Mucosa of descending colon (tissue), 3 donors: Measurements from ENCODE around the gene CEP128. TPM values are rescaled to one million over a fixed set of nuclear protein-coding genes. Genes with fewer than 3 reads are reported as not detected.

ENCODE experiments used
- ATAC-seq: fragments of 200-7000 bp; cut with Tn5 transposase; one replicate; pipeline ENCODE4 v1.9.1; 2020; ENCODE audit warnings: mild to moderate bottlenecking, moderate library complexity
- DNase-seq, 3 donors: peaks; one replicate each; pipeline ENCODE4 v3.0.0-alpha.2; 2020
- H3K36me3 ChIP-seq: fragments of 200-600 bp; one replicate; pipeline ENCODE4 v1.8.0; 2021; ENCODE audit warnings: low read depth, mild to moderate bottlenecking
- H3K4me1 ChIP-seq: fragments of 200-600 bp; one replicate; pipeline ENCODE4 v1.8.0; 2021; ENCODE audit warnings: low read depth, mild to moderate bottlenecking
- H3K4me3 ChIP-seq: fragments of 200-600 bp; one replicate; pipeline ENCODE4 v1.8.0; 2021; ENCODE audit warnings: mild to moderate bottlenecking
- H3K9me3 ChIP-seq: fragments of 200-600 bp; one replicate; pipeline ENCODE4 v1.8.0; 2021; ENCODE audit warnings: mild to moderate bottlenecking
- intact Hi-C, 2 donors: fragments of 100-400 bp; cut with DNase I in 1 of 2; cut with micrococcal nuclease in 1 of 2; formaldehyde crosslinking; loops; one replicate each; pipeline versions ENCODE4 v1.11.0 to v1.11.1; 2022; cut with DNase I, micrococcal nuclease
- total RNA-seq, 3 donors: library from RNA; stranded (reverse); fragmentation: NEBNext Ultra II Directional in 2 of 3; extraction: Animal tissue kit (Norgen Biotek cat#: 25700) in 2 of 3; gene quantifications; one replicate each; pipeline versions ENCODE4 v1.2.1 to v1.2.4, GENCODE V29; 2021 to 2023
- TF ChIP-seq, protein P1 (sequence below): fragments of 200-600 bp; IDR thresholded peaks from one replicate; pipeline ENCODE4 v1.8.0; 2022; ENCODE audit warnings: antibody characterized with exemption, mild to moderate bottlenecking
- donor health status: DM: no; HTN: no; CAD: no; lungs with moderate emphysema.
- donor health status: DM: no; HTN: no; CAD: no.
- donor health status: DM: no; HTN: yes; CAD: no.

Gene CEP128
- total RNA-seq, 3 donors from 2014 or later = 5.0 to 10.0 (median 9.3) TPM

DNA sequence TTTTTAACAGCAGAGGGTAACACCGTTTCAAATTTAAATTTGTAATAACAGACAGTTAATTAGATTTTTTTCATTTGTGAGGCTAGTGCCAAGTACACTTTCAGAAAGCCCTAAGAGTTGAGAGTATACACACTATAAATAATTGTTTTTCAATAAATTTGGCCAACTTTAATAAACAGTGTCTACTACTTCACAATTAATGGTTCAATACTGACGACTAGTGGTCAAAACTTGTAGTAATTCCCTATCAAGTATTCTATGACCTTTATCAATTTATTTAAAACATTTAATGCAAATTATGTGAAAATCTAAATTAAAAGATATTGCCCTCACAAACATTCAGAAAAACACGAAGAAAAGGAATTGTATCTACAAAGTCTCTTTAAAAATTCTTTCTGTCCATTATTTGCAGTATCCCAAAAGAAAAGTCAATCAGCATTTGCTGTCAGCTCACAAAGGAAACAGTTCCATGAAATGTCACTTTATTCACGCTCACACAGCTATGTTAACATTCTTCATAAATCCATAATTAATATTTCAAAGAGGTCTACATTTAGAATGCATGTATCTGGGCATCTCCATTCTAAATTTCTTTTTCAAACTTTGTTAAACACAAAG, 91.2 kb downstream of the CEP128 start:
- H3K36me3 ChIP-seq = no peaks in the 10 kb centered on the region
- H3K4me3 ChIP-seq = no peak overlapping the region
- H3K9me3 ChIP-seq = no peaks in the 10 kb centered on the region
- ATAC-seq (no peak), DNase-seq (no peak)
- intact Hi-C loops = no loop called here
- TF ChIP-seq, protein P1, sequence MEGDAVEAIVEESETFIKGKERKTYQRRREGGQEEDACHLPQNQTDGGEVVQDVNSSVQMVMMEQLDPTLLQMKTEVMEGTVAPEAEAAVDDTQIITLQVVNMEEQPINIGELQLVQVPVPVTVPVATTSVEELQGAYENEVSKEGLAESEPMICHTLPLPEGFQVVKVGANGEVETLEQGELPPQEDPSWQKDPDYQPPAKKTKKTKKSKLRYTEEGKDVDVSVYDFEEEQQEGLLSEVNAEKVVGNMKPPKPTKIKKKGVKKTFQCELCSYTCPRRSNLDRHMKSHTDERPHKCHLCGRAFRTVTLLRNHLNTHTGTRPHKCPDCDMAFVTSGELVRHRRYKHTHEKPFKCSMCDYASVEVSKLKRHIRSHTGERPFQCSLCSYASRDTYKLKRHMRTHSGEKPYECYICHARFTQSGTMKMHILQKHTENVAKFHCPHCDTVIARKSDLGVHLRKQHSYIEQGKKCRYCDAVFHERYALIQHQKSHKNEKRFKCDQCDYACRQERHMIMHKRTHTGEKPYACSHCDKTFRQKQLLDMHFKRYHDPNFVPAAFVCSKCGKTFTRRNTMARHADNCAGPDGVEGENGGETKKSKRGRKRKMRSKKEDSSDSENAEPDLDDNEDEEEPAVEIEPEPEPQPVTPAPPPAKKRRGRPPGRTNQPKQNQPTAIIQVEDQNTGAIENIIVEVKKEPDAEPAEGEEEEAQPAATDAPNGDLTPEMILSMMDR = no peak
- no peaks in the 10 kb centered on the region for H3K4me1 ChIP-seq

DNA sequence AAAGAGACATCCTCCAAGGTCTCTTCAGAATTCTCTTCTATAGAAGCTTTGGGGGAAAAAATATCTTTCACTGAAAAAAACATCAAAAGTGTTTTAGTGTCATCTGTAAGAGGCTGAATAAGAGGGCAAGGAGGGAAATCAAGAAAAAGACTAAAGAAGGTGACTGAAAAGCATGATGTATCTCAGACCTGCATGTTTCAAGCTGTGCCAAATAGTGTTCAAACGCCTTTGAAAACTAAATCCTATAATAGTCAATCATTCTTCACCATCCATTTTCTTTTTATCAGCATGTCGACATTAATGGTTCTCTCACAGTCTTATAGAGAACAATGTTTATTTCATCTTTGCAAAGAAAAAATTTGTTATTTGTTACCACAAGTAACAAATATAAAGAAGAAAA, 94.5 kb downstream of the CEP128 start:
- TF ChIP-seq, protein P1 = no peak
- no peak for ATAC-seq
- no peak for DNase-seq
- intact Hi-C loops = no loop called here
- no peaks in the 10 kb centered on the region for H3K9me3 ChIP-seq
- H3K4me1 ChIP-seq = no peaks in the 10 kb centered on the region
- H3K4me3 ChIP-seq = no peak overlapping the region
- no peaks in the 10 kb centered on the region for H3K36me3 ChIP-seq

DNA sequence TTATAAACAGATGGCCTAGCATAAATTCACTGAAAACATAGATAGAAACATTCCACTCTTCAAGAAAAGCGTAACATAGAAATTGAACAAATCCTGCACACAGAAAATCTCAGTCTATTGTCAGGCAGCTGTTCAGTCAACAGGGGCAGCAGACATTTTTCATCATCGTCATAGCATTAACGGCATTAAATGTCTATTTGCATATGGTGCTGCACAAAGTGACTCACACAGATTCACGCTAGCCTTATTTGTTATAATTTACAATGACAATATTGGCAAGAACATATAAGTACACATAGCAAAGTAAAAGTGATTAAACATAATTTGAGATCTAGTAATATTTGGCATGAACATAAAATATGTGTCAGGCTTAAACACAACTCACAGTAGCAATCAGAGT, 95.7 kb downstream of the CEP128 start:
- TF ChIP-seq, protein P1 = no peak
- DNase-seq (no peak), ATAC-seq (no peak)
- intact Hi-C loops = no loop called here
- Histone ChIP-seq H3K4me1 (no peaks in the 10 kb centered on the region), H3K4me3 (no peak overlapping the region), H3K36me3 (no peaks in the 10 kb centered on the region), H3K9me3 (no peaks in the 10 kb centered on the region)

DNA sequence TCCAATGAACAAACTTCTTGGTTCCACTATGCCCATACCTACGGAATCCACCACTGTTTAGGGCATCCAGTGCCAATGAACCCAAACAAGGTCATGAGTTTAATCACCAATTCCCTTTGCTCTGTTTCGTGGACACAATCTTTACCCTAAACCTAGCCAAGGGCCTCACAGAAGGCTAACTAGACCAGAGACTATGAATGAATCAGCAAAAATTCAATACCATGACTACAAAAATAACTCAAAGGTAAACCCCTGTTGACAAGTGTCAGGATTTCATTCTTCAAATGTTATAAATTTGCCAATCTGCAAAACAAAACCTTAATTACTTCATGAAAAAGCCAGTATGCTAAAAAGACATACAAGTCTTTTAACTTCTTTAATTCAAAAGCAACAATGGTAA, 96.7 kb downstream of the CEP128 start:
- TF ChIP-seq, protein P1 = no peak
- ATAC-seq = no peak
- no peaks in the 10 kb centered on the region for H3K9me3 ChIP-seq
- intact Hi-C loops = no loop called here
- H3K4me3 ChIP-seq = no peak overlapping the region
- no peak for DNase-seq
- no peaks in the 10 kb centered on the region for H3K36me3 ChIP-seq
- no peaks in the 10 kb centered on the region for H3K4me1 ChIP-seq

DNA sequence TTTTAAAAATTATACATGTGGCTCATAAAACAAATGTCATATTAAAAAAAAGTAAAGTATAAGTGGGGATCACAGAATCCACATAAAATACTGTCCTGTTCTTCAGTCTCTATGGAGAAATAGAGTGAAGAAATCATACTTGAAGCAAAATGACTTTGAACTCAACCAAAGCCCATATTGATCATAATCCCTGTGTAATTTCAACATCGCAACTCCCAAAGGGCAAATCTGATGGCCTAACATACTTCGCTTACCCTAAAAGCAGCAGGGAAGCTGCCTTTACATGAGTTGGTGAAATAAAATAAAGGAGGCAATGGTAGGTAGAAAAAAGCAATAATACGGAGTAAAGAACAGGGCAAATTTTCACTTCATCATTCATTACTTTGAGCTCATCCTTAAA, 101.8 kb downstream of the CEP128 start:
- ATAC-seq = no peak
- Histone ChIP-seq H3K9me3 (no peaks in the 10 kb centered on the region), H3K4me3 (no peak overlapping the region), H3K4me1 (no peaks in the 10 kb centered on the region), H3K36me3 (no peaks in the 10 kb centered on the region)
- DNase-seq = no peak
- TF ChIP-seq, protein P1 = no peak
- intact Hi-C loops = no loop called here

DNA sequence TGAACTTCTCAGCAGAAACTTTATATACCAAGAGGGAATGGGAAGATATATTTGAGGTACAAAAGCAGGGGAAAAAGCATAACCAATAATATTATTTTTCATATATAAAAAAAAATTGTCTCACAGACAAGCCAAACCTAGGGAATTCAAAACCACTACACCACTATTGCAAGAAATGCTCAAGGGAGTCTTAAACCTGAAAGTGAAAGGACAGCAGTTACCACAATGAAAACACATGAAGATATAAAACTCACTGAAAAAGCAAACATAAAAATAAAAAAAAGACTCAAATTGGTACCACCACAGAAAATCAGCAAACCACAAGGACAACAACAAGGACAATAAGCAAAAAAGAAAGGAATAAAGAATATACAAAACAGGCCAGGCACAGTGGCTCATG, 131.9 kb downstream of the CEP128 start:
- no peak for ATAC-seq
- TF ChIP-seq, protein P1 = no peak
- peaks cover 3% of the 10 kb centered on the region for H3K9me3 ChIP-seq
- no peaks in the 10 kb centered on the region for H3K4me1 ChIP-seq
- no peak for DNase-seq
- intact Hi-C loops = no loop called here
- no peaks in the 10 kb centered on the region for H3K36me3 ChIP-seq
- H3K4me3 ChIP-seq = no peak overlapping the region
